Kidney capillary endothelial cell (primary cell): Measurements from ENCODE around the gene OR51F2.
"Not testable (repeated sequence)": the region's sequence is repeated elsewhere in the genome, so short reads cannot be mapped to it uniquely, and the experiment has no call there.

Source experiments
- DNase-seq: peaks from one replicate; pipeline ENCODE4 v3.0.0-alpha.2; 2018; ENCODE audit warnings: low spot score

Gene OR51F2, protein sequence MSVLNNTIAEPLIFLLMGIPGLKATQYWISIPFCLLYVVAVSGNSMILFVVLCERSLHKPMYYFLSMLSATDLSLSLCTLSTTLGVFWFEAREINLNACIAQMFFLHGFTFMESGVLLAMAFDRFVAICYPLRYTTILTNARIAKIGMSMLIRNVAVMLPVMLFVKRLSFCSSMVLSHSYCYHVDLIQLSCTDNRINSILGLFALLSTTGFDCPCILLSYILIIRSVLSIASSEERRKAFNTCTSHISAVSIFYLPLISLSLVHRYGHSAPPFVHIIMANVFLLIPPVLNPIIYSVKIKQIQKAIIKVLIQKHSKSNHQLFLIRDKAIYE

DNA sequence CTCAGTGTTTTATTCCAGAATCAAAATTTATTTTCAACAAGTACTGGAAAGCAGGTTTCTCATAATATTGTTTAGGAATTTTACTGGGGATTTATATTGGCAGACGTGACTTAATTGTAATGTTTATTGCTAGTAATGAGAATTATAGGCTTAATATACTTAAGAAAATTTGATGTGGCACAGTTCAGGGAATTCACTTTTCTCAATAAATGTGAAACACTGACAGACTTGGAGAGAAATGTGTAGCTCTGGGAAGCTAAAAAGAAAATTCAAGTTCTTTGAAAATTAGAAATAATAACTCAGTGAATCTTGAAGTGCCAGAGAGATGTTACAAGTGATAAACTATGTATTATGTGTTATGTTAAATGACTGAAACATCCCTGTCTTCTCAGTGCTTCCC is at the start of gene OR51F2:
Gene OR51F2 (plus strand): TSS at position 301 of the 400 bp plus-strand sequence. CDS start 101 bp downstream, outside the sequence.
- no peak for DNase-seq

DNA sequence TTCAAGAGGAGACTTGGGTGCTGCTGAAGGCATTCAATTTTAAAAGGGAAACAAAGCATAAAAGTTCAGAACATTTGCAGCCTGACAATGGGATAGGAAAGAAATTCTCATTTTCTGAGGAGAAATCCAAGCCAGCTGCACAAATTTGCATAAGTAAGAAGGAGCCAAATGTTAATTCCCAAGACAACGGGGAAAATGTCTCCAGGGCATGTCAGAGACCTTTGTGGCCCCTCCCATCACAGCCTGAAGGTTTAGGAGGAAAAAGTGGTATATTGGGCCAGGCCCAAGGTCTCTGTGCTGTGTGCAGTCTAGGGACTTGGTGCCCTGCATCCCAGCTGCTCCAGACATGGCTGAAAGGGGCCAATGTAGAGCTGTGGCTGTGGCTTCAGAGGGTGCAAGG is 38.7 kb upstream of the OR51F2 start:
- DNase-seq, result no peak

DNA sequence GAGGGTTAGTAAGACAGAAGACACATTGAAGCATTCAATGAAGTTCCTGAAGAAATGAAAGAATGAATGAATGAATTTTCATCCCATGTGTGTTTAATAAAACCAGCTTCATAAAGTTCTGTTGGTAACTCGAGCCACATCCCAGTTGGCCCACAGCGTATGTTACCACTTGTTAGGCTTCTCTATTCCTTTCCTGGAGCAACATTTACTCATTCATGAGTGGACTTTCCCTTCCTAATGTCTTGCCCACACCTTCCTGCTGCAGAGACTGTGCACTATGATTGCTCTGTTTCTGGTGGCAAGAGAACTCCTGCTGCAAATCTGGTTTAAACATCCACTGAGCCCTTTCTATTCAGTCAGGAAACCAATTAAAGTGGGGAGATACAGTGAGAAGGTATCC is 23.9 kb upstream of the OR51F2 start:
- no peak for DNase-seq

DNA sequence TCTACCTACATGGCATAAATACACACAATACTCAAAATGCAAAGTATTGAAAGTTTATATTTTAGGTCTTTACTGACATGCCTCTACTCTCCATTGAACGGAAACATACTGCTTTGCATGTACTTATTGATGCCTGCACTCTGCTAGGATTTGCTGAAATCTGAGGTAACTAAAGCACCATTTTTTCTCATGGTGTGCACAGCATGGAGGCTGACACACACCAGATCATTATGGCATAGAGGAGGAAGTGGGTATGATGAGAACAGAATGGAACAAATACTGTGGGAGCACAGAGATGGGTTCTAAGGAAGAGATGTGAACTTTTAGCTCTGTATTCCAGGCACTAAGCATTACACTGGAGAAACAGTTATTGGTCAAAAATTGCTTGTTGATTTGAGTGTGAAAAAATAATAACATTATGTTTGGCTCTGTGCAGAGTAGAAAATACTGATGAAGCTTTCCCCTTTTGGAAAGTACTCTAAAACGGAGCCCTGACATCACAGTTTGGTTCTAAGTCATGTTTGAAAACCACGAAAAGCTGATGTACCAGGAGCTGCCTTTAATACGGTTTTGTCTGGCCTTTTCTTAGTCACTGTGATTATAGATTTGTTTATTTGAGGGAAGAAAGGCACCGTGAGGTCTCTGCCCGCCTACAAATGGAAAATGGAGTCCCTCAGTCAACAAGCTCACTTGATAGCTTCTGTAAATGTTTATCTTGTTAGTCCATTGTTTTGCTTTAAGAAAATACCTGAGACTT is 22.5 kb upstream of the OR51F2 start:
- no peak for DNase-seq

DNA sequence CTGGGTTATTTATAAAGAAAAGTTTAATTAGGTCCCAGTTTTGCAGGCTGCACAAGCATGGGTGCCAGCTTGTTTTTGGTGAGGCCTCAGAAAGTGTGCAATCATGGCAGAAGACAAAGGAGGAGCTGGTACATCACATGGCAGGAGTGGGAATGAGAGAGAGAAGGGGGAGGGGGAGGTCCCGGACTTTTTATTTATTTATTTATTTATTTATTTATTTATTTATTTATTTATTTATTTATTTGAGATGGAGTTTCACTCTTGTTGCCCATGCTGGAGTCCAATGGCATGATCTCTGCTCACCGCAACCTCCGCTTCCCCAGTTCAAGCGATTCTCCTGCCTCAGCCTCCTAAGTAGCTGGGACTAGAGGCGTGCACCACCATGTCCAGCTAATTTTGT is 19.8 kb upstream of the OR51F2 start:
- not testable (repeated sequence) for DNase-seq

DNA sequence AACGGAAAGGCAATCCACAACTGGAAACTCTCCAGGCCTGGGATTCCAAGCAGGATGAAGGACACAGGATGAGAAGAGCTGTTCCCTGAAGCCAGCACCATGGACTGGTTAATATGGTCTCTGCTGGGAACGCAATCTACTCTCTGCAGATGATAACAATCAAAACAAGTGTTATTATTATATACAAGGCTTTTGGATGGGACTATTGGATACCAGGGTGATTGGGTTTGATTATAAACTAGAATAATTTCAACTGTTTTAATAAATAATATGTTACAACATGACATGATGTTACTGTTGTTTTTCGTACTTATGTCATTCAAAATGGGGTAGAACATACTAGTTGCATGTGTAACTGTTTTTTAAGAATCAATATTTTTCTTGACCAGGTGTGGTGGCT is 16.8 kb upstream of the OR51F2 start, which contains the start of gene OR52R1:
Gene OR52R1 (minus strand): TSS at position 101 of the 400 bp plus-strand sequence. CDS start 0 bp downstream, at position 101.
- DNase-seq, result no peak

DNA sequence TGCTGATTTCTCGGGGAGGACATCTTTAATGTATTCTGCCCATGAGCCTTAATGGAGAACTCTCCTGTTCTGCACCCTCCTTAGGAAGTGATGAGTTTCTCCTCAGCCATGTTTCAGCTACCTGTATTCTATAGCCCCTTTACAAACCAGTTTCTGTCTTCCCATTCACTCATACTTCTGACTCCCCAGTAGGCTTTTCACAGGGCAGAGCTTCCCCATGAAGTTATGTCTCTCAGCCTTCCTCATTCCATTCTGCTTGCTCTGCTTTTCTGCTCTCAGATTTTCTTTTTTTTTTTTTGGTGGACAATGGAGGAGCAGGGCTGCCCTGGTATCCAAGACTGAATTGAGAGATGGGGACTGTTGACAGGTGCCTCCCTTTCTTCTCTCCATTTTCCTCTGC is 12.6 kb upstream of the OR51F2 start:
- DNase-seq, result no peak

DNA sequence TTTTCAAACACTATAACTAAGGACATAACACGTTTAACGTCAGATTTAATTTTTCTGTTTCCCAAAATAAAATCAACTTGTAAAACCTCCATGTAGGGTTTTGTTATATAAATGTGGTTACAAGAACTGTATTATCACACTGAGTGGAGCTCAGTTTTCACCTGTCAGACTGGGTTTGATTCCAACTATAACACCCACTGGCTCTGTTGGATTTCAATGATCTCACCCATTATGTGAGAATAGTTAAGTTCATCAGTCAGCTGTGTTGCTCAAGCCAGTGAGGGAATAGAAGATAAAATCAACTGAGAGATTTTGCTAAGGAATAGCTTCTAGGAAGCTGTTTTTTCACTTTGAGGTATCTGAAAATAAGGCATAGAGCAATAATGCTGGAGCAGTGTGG is 11.9 kb upstream of the OR51F2 start:
- DNase-seq, result no peak

DNA sequence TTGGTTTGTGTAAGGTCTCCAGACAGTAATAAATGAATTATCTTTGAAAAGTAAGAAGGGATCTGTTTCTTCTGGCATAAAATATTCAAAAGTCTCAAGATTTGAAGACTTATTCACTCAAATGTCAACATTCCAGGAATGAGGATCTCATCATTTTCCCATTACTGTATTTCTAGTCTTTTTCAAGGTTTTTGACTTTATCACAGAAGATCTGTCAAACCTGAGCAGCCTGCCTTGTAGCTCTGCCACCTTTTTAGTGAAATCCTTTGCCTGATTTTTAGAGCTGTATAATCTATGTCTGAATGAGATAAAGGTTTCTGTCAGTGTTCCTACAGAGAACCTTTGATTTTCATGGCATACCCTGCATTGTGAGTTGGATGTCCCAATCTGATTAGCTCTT is 4.0 kb downstream of the OR51F2 start:
- DNase-seq, result no peak

DNA sequence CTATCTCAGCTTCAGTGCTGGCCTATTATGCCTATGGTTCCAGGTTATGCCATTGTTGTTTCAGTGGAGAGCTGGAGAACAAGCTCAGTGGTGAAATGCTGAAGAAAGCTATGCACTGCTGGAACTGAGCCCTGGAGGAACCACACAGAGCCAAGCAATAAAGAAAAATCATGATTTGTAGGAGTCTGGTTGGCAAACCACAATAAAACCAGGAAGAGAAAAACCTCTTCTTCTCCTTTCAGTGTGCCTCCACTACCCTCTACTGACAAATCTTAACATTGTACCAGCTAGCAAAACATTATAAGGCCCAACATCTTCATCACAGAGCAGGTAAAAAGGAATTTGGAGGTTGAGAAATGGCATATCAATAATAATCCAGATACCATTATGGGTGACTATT is 5.3 kb downstream of the OR51F2 start:
- DNase-seq, result no peak

DNA sequence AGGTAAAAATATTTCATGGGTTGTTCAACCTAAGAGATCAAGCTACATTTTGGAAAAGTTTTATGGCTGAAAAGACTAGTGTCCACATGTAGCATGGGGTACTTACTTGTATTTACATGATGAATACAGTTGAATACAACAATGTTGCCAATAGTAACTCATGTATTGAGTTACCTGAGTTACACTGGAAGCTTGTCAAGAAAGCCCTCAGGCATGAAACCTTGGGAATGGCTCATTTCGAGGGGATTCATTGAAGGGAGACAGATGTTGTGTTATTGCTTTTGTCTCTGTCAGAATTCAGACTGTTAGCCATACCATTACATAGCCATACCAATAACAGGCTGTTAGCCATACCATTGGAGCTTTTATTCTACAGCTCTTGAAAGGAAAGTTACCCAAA is 9.2 kb downstream of the OR51F2 start:
- no peak for DNase-seq

DNA sequence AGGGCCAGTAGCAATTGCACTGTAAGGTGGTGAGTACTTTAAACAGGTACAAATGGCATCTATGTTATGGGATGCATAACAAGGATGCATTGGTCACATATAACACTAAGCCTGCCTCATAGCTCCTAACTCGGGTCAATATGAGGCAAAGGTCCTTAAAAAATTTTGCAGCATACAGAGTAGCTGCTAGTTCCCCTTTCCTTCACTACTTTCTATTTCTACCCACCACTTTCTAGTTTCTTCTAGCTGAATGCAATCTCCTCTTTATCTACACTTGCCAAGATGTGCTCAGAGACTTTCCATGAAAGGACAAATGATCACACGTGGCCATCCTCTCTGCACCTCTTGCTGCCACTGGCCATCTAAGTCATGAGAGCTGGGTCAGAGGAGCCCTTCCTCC is 9.8 kb downstream of the OR51F2 start:
- DNase-seq, result no peak

DNA sequence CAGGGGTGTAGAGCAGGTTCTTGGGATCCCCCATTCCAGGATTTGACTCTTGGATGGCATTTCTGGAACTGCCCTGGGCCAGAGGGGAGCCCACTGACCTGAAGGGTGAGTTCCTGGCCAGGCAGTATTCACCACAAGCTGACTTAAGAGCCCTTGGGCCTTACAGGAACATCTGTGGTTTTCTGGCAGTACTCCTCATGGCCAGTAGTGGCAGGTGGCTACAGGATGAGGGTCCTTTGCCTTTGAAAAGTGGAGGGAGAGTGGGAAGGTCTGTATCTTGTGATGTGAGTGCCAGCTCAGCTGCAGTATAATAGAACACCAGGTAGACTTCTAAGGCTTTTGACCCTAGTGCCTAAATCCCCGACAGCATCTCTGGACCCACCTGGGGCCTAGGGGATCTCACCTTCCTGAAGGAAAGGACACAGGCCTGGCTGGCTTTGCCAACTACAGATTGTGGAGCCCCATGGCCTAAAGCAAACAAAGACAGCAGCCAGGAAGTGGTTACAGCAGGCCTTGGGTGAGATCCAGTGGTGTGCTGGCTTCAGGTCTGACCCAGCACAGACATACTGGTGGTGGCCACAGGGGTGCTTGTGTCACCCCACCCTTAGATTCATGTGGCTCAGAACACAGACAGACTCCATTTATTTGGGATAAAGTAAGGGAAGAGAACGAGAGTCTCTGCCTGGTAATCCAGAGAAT is 18.9 kb downstream of the OR51F2 start:
- no peak for DNase-seq

DNA sequence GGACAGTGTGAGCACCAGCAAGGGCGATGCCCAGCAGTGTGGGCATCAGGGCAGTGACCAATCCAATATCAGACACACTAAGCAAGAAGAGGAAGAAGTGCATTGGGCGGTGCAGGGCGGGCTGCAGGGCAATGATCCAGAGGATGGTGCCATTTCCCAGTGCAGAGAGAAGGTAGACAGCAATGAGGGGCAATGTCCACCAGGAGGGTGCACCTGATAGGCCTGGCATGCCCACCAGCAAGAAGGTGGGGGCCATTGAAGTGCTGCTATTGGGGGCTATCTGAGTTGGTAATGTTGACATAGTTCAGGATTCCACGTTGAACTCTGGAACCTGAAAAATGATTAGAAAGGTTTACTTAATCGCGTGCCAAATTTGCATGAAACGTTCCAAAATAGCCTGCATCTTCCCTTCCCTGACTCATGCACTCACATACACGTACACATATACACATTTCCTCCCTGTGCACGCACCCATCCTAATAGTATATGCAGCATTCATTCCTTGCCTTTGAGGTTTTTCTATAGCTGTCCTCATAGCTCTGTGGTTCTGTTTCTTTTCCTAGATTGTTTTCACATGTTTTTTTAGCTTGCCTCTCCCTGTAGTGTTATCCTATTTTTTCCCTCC is 27.9 kb downstream of the OR51F2 start, which contains the start of gene OR51S1:
Gene OR51S1 (minus strand): TSS at position 301 of the 625 bp plus-strand sequence. CDS start 0 bp downstream, at position 301.
- DNase-seq, result no peak

DNA sequence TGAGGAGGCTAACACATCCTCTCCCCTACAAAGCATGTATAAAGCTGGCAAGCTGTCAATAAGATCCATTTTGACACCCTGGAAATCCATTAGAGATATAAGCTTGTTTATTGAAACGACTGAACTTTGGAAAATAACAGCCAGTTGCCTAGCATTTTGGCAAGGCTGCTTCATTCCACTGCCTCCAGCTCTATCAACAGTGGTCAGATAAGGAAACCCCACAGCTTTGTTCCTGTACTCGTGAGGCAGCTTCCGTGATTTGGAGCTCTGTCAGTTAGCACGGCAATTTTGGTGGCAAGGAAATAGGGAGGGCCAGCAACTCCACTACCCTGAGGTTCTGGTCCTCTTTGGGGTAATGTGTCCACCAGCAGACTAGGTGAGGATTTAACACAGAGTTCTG is 29.9 kb downstream of the OR51F2 start:
- DNase-seq, result no peak

DNA sequence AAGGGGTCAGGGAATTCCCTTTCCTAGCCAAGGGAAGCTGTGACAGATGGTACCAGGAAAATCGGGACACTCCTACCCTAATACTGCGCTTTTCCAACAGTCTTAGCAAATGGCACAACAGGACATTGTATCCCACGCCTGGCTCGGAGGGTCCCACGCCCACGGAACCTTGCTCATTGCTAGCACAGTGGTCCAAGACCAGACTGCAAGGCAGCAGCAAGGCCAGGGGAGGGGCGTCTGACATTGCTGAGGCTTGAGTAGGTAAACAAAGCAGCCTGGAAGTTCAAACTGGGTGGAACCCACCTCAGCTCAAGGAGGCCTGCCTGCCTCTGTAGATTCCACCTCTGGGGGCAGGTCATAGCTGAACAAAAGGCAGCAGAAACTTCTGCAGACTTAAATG is 33.2 kb downstream of the OR51F2 start:
- DNase-seq, result not testable (repeated sequence)

DNA sequence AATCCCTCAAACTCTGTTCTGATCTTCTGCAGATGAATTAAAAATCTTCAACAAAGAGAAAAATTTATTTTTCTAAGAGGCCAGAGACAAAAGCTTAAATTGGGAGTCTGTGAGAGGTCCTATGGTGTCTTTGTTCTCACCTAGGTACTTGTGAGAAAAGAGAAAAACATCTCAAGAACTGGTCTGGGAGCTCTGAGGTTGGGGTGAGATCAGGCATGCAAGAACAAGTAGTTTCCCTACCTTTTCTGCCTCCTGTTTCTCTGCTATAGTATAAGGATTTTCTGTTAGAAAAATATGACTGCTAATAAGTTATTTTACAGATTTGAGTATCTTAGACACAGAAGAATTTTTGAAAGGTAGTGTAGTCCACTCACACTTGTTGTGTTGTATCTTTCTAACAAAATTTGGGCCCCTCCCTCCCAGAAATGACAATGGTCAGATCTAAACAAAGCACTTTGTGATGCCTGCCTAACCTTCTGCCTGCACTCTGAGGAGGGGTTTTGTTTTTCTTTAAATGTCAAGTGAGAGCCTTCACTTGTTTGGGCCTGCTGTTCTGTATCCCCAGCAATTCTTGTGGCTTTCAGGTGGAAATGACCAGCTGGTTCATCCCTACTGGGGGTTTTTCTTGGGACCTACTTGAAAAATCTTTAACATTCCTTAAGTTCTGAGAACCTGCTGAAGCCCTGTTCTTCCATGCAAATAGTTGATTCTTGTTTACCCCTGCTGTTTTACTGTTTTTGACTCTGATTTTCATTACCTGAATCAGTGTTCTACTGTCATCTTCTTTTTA is 41.5 kb downstream of the OR51F2 start:
- DNase-seq, result no peak

DNA sequence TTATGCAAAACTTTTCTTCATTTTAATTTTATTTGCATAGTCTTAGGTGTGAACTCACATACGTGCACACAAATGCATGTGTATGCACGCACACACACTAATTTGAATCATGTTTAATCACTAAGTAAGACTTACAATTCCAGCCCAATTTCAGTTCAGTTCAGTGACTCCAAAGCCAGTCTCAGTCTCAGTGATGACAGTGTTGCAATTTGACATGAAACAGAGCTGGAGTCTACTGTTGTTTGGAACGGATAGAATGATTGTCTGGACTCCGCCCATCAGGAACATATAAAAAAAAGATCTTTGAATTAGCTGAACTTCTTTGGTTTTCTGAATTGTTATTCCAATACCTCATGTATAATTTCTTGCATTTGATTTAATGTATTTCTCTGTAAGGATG is 42.8 kb downstream of the OR51F2 start:
- DNase-seq, result no peak

DNA sequence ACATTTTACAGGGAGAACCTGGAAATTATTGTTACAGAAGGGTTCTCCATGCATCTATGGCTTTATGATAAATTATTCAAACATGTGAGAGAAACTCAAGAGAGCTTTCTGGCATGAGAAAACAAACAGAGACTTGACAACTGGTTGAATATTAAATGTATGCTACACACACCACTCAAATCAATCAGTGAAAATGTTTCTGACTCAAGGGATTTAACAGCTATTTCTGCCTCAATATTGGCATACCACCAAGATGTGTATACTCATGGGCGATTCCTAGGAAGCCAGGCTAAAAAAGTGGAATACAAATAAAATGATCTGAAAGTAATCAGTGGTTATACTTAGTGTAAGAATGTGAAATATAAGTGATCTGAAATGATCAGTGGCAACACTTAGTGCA is 44.7 kb downstream of the OR51F2 start:
- DNase-seq, result no peak
